KMS-11 (cell line): ENCODE results near the gene RPP40.

Source experiments
- H2AFZ ChIP-seq: fragments of 200-600 bp; sonication (generic); 2 replicates; pipeline ENCODE4 v1.6.1; 2016; ENCODE audit warnings: antibody characterized with exemption, mixed run types, low read depth
- H3K27ac ChIP-seq: fragments of 200-600 bp; sonication (generic); 2 replicates; pipeline ENCODE4 v1.6.1; 2016; ENCODE audit warnings: mild to moderate bottlenecking, mixed run types
- H3K27me3 ChIP-seq: fragments of 200-600 bp; sonication (generic); 2 replicates; pipeline ENCODE4 v1.6.1; 2017; ENCODE audit warnings: mild to moderate bottlenecking, low read depth, mixed run types, moderate library complexity; ENCODE audit not compliant: insufficient read depth
- H3K36me3 ChIP-seq: fragments of 200-600 bp; sonication (generic); 2 replicates; pipeline ENCODE4 v1.6.1; 2017; ENCODE audit warnings: mild to moderate bottlenecking, mixed run types; ENCODE audit not compliant: insufficient read depth
- H3K4me1 ChIP-seq: fragments of 200-600 bp; sonication (generic); 2 replicates; pipeline ENCODE4 v1.6.1; 2016; ENCODE audit warnings: mild to moderate bottlenecking, low read depth, mixed run types; ENCODE audit not compliant: poor library complexity, severe bottlenecking
- H3K4me2 ChIP-seq: fragments of 200-600 bp; sonication (generic); 2 replicates; pipeline ENCODE4 v1.7.0; 2016; ENCODE audit warnings: mild to moderate bottlenecking, mixed run types
- H3K4me3 ChIP-seq: fragments of 200-600 bp; sonication (generic); IDR thresholded peaks from 2 replicates; pipeline ENCODE4 v1.6.1; 2017; ENCODE audit warnings: low read depth, low read length, mixed read lengths; ENCODE audit not compliant: insufficient read depth
- H3K79me2 ChIP-seq: fragments of 200-600 bp; sonication (generic); 2 replicates; pipeline ENCODE4 v1.6.1; 2016; ENCODE audit warnings: low read depth, mixed run types; ENCODE audit not compliant: insufficient read depth
- H3K9ac ChIP-seq: fragments of 200-600 bp; sonication (generic); 2 replicates; pipeline ENCODE4 v1.6.1; 2016; ENCODE audit warnings: mild to moderate bottlenecking, mixed run types
- H4K20me1 ChIP-seq: fragments of 200-600 bp; sonication (generic); 2 replicates; pipeline ENCODE4 v1.6.1; 2016; ENCODE audit warnings: mild to moderate bottlenecking, mixed run types; ENCODE audit not compliant: insufficient read depth
- TF ChIP-seq, protein P1 (sequence below): fragments of 200-600 bp; sonication (generic); conservative IDR thresholded peaks from 2 replicates; pipeline ENCODE4 v1.6.1; 2017; ENCODE audit warnings: low read depth, mild to moderate bottlenecking, antibody characterized with exemption, low read length, moderate library complexity, mixed read lengths

Gene RPP40

DNA sequence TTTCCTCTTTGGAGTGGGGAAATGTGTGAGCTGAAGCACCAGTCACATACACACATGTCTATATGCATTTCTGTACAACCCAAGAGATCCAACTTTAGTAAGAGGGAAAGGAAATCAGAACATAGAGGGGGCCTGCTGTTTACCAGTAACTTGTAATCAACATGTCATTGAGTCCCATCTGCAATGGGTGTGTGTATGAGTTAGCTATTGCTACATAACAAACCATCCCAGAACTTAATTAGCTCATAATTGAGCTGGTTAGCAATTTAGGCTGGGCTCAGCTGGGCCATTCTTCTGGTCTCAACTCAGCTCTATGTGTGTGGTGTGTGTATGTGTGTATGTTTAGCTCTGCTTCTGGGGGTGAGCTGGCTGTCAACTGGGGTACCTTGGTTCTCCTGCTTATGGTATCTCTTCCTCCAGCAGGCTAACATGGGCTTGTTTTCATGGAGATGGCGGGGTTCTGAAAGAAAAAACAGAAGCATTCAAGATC lies 10.3 kb upstream of the RPP40 start:
- H3K27ac ChIP-seq: no peak overlapping the region
- H3K4me3 ChIP-seq: no peak overlapping the region
- no peak overlapping the region for H3K9ac ChIP-seq
- no peaks in the 10 kb centered on the region for H3K79me2 ChIP-seq
- H3K36me3 ChIP-seq: no peaks in the 10 kb centered on the region
- no peak overlapping the region for H2AFZ ChIP-seq
- no peaks in the 10 kb centered on the region for H4K20me1 ChIP-seq
- no peak overlapping the region for H3K4me2 ChIP-seq
- no peaks in the 10 kb centered on the region for H3K27me3 ChIP-seq
- TF ChIP-seq, protein P1, sequence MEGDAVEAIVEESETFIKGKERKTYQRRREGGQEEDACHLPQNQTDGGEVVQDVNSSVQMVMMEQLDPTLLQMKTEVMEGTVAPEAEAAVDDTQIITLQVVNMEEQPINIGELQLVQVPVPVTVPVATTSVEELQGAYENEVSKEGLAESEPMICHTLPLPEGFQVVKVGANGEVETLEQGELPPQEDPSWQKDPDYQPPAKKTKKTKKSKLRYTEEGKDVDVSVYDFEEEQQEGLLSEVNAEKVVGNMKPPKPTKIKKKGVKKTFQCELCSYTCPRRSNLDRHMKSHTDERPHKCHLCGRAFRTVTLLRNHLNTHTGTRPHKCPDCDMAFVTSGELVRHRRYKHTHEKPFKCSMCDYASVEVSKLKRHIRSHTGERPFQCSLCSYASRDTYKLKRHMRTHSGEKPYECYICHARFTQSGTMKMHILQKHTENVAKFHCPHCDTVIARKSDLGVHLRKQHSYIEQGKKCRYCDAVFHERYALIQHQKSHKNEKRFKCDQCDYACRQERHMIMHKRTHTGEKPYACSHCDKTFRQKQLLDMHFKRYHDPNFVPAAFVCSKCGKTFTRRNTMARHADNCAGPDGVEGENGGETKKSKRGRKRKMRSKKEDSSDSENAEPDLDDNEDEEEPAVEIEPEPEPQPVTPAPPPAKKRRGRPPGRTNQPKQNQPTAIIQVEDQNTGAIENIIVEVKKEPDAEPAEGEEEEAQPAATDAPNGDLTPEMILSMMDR: no peak
- no peaks in the 10 kb centered on the region for H3K4me1 ChIP-seq

DNA sequence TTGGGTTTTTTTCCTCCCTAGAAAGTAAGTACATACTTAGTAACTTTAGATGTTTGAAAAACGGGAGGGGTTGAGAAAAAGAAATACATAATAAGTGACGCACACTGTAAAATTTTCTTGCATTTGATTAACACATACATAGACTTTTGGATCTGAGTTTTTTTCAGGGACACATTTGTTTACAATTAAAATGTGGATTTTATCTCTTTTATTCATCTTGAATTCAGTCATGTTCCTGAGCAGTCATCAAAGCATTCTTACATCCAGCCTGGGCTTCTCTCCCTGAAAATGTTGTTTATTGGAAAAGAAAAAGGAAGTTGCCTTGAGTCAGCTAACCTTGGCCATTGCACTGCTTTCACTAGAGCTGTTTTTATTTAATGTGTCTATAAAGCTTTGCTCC lies 8.7 kb upstream of the RPP40 start:
- Histone ChIP-seq H3K4me2 (no peak overlapping the region), H3K36me3 (no peaks in the 10 kb centered on the region), H3K79me2 (no peaks in the 10 kb centered on the region), H3K27ac (no peak overlapping the region), H3K4me3 (no peak overlapping the region), H3K9ac (no peak overlapping the region), H2AFZ (no peak overlapping the region), H3K27me3 (no peaks in the 10 kb centered on the region), H3K4me1 (no peaks in the 10 kb centered on the region), H4K20me1 (no peaks in the 10 kb centered on the region)
- TF ChIP-seq, protein P1: no peak

DNA sequence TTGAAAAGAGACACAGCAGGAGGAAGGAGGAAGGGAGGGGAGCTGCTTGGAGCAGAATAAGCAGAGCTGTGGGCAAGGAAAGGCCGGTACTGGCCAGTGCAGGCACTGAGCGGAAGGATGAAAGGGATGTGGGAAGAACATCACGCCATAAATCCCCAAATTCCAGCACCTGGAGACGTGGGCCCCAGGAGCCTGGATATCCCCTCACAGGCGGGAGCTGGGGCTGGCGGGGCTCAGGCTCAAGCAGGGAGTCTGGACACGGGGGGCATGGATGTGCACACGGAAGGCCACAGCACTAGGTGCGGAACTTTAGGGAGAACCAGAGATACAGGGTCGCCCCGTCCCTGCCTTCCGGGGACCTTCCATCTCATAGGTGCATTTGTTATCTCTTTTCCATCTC lies 7.5 kb upstream of the RPP40 start:
- Histone ChIP-seq H3K27me3 (no peaks in the 10 kb centered on the region), H3K79me2 (no peaks in the 10 kb centered on the region), H3K36me3 (no peaks in the 10 kb centered on the region), H3K4me1 (no peaks in the 10 kb centered on the region), H2AFZ (no peak overlapping the region), H3K4me2 (no peak overlapping the region), H4K20me1 (no peaks in the 10 kb centered on the region), H3K4me3 (no peak overlapping the region), H3K9ac (no peak overlapping the region), H3K27ac (no peak overlapping the region)
- TF ChIP-seq, protein P1: no peak

DNA sequence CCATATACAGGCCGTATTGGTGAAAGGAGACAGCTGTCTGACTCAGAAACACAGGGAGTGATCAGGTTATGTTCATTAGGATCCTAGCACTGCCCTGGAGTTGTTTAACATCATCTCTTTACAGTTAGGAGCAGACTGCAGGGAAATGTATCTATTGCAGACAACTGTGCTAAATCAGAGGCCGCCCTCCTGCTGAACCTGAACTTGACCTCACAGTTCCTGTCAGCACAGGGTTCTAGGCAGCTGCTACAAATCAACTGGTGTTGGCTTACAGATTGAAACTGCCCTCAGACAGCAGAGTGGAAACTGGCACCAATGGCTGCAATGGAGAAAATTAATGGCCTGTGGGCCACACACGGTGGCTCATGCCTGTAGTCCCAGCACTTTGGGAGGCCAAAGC lies 3.7 kb upstream of the RPP40 start:
- H3K79me2 ChIP-seq: no peaks in the 10 kb centered on the region; the same call in 1 of the 2 replicates
- no peaks in the 10 kb centered on the region for H3K27me3 ChIP-seq
- no peak overlapping the region for H3K4me2 ChIP-seq
- TF ChIP-seq, protein P1: no peak
- H3K9ac ChIP-seq: no peak overlapping the region
- H4K20me1 ChIP-seq: no peaks in the 10 kb centered on the region
- H3K27ac ChIP-seq: no peak overlapping the region
- H3K36me3 ChIP-seq: no peaks in the 10 kb centered on the region
- H3K4me3 ChIP-seq: no peak overlapping the region
- H2AFZ ChIP-seq: no peak overlapping the region
- peaks cover 10% of the 10 kb centered on the region for H3K4me1 ChIP-seq
